Activated CD4-positive, alpha-beta T cell treated with anti-CD3 and anti-CD28 coated beads, Interleukin-2, amount 50 U/mL, for 16 hours (primary cell): ENCODE measurements around the gene C1S.
"Not testable (repeated sequence)": the region's sequence is repeated elsewhere in the genome, so short reads cannot be mapped to it uniquely, and the experiment has no call there.

Source experiments
- DNase-seq: peaks from one replicate; pipeline ENCODE4 v3.0.0-alpha.2; 2020

The C1S gene

DNA sequence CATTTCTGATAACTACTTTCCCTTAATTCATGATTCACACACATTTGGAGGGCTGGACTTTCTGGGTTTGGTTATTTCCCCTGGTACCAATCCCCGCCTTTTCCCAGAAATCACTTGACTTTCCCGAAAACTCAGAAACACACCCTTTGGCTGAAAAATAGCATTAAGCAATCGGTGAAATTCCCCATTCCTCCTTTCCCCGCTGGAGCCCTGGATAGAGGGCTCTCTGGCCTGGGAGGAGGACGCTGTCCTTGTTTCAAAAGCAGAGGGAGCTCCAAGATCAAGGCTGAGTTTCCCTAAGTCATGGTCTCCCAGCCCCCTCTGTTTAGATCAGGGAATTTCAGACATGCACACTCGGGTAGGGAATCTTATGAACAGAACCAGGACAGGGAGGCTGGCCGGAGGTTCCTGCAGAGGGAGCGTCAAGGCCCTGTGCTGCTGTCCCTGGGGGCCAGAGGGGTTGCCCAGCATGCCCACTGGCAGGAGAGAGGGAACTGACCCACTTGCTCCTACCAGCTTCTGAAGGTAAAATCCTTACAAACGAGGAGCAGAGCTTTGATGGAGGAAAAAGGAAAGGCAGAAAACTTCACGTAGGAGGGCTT is at the start of gene C1S:
C1S (plus strand) TSS at position 366 of the 602 bp plus-strand sequence. CDS start 1,195 bp downstream, outside the sequence.
- no peak for DNase-seq

GRCh38 chr12:7011398-7011797 is 49.1 kb upstream of the C1S start:
- not testable (repeated sequence) for DNase-seq

- DNase-seq = no peak
Observed at GRCh38 chr12:7012024-7012607, 48.4 kb upstream of the C1S start.

DNA sequence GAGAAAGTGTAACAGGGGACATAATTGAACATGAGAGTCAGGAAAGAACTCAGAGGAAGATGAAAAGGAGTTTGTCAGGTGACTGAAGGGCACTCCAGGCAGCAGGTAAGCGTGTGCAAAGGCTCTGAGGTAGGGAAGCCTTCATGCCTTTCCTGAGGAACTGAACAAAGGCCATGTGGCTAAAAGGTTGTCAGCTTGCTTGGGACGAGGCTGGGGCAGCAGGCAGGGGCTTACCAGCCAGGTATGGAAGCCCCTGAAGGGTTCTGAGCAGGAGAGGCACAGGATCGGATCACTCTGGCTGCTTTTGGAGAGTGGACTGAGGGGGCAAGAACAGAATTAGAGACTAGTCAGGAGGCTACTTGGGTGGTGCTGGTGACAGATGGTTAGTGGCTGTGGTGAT is 47.4 kb upstream of the C1S start:
- no peak for DNase-seq

DNA sequence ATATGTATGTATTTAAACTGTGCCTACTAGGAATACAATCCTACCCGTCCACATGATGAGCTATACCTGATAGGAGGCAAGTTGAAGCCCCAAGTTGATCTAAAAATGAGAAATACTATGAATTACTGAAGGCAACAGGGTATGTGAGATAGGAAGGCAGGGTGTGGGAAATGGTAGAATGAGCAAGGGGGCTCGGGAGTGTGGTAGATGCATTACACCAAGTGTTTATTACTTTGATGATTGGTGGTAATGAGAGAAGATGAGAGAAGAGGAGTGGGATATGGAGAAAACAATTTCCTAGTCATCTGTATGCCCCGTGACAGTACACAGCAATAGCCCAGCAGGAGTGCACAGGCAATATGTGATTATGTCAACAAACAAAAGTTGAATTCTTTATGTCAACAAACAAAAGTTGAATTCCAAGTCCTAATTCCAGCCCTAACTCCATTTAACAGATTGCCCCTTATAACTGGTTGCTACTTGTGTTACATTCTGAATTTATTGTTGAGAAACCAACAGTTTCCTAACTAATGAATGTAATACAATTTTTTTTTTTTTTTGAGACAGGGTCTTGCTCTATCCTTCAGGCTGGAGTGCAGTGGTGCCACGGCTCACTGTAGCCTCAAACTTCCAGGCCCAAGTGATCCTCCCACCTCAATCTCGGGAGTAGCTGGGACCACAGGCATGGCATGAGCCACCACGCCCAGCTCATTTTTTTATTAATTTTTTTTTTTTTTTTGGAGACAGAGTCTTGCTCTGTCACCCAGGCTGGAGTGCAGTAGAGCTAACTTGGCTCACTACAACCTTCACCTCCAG is 44.8 kb upstream of the C1S start:
- DNase-seq = no peak

- DNase-seq = no peak
Observed at GRCh38 chr12:7016958-7017571, 43.5 kb upstream of the C1S start.

- peak; percentile 25 for DNase-seq
Observed at GRCh38 chr12:7017870-7018349, 42.6 kb upstream of the C1S start.

- DNase-seq = peak; percentile 97
Observed at GRCh38 chr12:7018350-7019042, 42.0 kb upstream of the C1S start, which contains the start of gene LPCAT3. LPCAT3 (minus strand) TSS chr12:7018476; CDS start chr12:7018424, 52 bp downstream.

DNA sequence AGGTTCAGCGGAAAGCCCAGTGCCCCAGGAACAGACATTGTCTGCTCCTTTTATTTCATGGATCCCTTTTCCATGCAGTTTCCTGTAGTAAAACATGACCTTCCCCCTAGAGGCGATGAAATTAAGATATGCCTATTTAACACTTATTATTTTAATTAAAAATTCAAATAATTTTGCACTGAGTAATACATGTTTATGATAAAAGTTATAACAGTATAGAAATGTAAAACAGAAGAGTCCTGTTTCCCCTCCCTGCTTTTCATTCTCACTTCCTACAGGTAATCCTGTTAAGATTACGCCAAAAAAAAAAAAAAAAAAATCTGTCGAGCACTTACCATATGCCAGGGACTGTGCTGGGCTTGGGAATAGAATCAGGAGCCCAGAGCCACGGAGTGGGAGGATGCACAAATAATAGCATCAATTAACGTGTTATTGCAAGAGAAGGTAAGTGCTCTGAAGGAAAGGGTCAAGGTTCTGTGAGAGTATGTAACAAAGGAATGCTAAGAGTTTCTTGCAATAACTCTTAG is 41.4 kb upstream of the C1S start:
- DNase-seq = no peak

GRCh38 chr12:7021956-7022355 is 38.6 kb upstream of the C1S start:
- no peak for DNase-seq

DNA sequence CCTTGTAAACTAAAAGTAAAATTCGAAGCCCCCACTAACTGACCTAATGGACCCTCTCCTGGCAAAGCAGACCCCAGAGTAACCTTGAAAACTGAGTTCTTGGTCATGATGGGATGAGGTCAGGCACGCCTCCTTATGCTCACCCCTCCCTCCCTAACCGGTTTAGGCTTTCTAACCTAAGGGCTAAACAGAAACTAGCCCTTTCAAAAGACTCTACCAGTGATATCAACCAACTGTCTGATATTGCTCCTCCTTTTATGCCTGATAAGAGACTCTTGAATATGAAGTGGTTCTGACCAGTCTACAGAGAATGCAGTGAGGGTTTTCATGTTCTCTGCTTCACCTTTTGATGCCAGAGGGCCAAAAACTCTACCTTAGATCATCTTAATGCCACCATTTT is 37.4 kb upstream of the C1S start:
- DNase-seq = no peak

DNA sequence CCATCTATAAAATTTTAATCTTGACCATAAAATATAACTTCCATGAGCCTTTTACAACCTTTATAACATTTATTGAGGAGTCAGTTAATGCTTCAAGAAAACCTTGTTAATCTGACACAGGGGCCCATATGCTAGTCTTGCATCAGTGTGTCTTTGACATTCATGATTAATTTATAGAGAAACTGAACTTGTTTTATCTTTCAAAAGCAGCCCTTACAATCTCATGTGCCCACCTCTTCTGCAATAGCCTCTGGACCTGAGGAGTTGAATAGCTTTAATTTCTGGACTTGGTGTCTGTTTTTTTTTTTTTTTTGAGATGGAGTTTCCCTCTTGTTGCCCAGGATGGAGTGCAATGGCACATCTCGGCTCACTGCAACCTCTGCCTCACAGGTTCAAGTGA is 33.7 kb upstream of the C1S start:
- no peak for DNase-seq

DNA sequence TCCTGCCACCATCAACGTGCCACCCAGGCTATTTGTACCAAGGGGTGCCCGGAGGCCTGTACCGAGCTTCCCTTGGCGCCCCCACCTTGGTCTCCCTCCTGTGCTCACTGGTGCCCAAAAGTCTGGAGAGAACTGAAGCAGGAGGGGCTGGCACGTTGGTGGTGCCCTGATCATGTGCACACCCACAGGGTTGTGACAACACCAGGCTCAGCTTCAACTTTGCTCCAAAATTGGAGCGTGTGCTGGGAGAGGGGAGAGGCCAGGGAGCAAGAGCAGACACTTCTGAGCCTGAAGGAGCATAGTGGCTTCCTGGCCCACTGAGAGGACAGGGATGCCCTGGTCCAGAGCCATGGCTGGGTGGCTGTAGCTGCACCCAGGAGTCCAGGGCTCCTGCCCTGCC is 29.2 kb upstream of the C1S start:
- DNase-seq = no peak

GRCh38 chr12:7032990-7033389 is 27.5 kb upstream of the C1S start:
- no peak for DNase-seq

DNA sequence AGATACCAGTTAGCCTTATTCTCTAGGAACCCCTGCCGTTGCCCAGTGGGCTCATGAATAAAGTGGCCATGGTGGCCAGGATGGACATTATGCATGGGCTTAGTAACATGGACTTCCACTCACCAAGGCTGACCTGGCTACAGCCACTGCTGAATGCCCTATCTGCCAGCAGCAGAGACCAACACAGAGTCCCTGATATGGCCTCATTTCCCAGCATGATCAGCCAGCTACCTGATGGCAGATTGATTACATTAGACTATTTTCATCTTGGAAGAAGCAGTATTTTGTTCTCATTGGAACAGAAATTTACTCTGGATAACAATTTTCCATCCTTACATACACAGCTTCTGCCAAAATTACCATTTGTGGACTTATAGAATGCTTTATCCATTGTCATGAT is 26.1 kb upstream of the C1S start:
- DNase-seq = no peak

- no peak for DNase-seq
Observed at GRCh38 chr12:7035463-7035862, 25.1 kb upstream of the C1S start.

DNA sequence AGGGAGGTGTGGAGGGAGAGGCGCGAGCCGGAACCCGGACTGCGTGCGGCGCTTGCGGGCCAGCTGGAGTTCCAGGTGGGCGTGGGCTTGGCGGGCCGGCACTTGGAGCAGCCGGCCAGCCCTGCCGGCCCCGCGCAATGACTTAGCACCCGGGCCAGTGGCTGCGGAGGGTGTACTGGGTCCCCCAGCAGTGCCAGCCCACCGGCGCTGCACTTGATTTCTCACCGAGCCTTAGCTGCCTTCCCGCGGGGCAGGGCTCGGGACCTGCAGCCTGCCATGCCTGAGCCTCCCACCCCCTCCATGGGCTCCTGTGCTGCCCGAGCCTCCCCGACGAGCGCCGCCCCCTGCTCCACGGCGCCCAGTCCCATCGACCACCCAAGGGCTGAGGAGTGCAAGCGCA is 23.1 kb upstream of the C1S start:
- not testable (repeated sequence) for DNase-seq

GRCh38 chr12:7038591-7038990 is 21.9 kb upstream of the C1S start:
- no peak for DNase-seq

DNA sequence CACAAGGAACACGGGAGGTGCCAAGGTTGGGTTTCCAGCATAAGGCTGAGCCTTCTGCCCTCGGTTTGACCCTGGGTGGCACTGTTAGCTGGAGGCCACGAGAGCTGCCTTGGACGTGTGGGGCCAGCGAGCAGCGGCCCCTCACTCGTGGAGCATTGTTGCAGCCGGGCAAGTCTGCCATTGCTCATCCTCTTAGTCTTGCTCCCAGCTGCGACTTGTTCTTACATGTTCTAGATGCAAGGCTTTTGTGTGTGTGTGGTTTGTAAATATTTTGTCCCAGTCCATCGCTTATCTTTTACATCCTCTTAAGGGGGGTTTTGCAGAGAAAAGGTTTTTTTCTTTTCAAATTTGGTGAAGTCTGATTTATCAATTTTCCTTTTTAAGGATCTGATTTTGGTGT is 21.1 kb upstream of the C1S start:
- DNase-seq = no peak

DNA sequence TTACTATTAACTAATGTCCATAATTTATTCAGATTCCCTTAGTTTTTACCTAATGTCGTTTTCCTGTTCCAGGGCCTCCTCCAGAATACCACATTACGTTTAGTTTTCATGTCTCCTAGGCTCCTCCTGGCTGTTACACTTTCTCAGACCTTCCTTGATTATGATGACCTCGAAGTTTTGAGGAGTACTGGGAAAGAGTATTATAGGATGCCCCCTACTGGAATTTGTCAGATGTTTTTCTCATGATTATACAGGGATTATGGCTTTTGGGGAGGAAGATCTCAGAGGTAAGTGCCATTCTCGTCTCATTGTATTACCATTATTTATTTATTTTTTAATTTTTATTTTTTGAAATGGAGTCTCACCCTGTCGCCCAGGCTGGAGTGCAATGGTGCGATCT is 17.7 kb upstream of the C1S start:
- DNase-seq = no peak

DNA sequence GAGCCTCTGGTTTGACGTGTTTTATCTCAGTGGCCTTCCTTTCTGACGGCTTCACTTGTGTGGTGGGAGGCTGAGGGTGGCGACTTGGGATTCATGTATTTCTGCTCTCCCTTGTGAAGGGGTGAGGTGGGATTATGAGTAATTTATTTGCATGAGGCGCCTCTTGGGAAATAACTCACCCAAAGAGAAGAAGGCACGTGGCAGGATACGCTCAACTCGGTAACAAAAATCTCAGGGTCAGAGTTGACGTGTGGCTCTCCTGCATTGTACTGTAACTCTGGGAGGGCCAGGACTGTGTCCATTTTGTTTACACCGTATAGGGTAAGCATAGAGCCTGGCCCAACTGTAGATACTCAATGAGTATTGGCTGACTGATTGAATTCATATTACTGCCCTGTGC is 14.6 kb upstream of the C1S start:
- no peak for DNase-seq

DNA sequence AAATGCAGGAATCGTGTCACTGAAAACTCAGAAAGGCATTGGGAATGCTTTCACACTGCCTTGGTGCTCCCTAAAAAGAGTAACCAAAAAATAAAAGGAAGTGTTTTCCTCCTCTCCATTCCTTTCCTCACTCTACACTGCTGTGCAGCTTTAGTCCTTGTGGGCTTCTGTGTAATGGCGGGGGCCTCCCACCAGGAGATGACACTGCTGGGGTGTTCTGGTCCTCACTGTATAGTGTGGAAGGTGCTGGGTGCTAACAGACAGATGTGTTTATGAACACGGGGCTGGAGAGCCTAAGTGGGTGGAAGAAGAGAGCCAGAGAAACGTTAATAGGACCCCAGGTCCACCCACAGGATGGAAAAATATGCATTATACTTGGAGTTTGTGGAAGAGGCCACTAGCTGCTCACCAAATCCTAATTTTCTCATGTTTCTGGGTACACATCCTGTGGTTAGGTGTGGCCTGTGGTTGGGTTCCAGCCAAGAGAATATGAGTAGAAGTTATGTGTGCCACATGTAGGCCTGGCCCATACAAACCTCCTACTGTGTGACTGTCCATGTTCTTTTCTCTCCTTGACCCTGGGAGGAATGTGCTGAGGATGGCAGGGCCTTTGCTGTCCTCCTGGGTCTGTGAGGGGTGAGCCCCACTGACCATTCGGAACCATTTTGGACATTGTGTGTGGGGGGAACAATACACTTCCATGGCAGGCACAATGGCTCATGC is 14.0 kb upstream of the C1S start:
- DNase-seq = no peak
